Measurements from ENCODE around the gene PSMB5.
"Not testable (repeated sequence)": the region's sequence is repeated elsewhere in the genome, so short reads cannot be mapped to it uniquely, and the experiment has no call there.

PSMB5 gene

DNA sequence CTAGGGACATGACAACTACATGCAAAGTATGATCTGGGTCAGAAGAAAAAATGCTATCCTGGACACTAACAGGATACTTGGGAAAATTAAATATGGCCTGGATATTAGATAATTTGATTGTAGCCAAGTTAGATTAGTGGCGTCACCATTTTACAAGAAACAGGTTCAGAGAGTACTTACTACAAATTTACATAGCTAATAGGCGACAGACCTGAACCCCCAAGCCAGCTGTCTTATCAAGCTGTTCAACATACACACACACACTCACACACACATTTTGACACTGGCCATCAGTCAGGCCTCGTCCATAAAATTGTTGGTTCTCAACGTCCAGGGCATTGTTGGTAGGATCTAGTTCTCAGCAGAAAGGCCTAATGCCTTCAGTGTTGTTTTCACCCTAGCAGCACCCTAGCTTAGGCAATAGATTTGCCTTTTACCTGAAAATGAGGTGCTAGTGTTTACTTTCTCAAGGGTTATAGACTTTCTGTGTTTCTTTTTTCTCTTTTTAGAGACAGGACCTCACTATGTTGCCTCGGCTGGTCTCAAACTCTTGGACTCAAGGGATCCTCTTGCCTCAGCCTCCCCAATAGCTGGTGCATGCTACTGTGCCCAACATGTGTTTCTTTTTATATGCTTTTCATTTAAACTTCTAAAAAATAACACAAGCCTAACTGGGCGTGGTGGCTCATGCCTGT is 21.5 kb downstream of the PSMB5 start:
- DNase-seq = no peak

DNA sequence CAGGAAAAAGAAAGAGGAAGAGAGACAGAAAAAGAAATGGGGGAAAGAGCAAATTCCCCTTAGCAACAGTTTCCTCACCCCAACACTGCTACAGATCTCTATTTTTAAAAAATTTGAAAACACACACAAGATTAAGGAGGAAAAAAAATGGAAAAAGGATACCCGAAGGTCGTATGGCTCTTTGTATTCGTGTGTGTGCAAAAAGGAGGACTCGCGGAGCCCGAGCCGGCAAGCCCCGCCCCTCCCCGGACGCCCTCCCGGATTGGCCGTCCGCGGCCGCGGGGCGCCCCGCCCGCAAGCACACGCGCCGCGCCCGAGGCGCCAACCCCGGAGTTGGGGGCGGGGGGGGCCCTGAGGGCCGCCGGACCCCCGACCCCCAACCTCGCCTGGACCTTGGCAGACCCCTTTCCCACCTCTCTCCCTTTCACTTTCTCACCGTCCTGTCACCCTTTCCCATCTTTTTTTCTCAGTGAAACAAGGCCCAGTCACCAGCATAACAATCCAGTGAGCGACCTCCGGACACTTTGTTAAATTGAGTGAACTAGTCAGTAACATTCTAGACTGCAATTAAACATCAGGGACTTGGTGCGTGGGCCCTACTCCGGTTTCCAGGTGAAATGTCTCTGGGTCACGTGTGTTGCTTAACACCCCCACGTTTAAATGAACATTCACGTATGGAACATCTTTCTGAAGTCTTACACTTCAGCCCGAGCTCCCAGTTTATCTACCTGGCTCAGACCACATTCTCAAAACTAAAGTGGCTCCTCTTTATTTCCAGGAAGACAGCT is 24.6 kb downstream of the PSMB5 start, which contains the start of gene C14orf93:
Gene C14orf93 (minus strand): TSS at position 205 of the 788 bp plus-strand sequence. CDS start 11,120 bp downstream, outside the sequence.
- DNase-seq = peak; percentile 92

DNA sequence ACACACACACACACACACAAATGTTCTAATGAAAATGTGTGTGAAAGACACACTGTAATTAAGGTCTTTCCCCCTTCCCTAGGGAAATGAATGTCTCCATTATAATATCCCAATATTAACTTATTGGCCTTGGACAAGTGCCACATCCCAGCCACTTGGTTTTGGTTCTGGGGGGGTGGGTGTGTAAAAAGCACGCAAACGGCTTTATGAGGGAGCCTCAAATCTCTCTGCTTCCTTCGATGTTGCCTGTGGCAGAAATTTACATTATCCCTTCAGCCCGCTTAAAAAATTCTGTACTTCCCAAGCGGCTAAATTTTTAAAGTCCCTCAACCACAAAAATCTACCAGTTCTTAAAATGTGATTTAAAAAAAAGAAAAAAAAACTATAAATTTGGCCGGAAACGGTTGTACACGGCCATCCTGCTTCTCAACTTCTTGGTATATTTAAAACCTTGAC is 25.2 kb downstream of the PSMB5 start:
- DNase-seq = no peak

DNA sequence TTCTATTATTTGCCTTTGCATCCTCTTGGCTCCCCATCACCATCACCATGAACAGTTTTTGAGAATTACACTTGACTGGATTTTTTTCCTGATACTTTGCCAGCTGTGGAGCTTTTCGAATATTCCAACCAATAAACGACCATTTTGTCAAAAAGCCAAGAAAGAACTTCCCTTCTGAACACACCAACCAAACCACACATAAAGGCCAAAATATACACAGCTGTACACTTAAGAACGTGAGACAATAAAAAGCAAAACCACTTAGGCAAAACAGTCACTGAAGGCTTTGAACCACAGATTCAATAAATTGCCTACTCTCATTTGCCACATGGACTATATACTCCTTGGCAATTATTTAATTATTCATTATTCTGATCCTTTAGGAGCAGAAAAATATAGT is 25.9 kb downstream of the PSMB5 start:
- DNase-seq = peak; percentile 56

DNA sequence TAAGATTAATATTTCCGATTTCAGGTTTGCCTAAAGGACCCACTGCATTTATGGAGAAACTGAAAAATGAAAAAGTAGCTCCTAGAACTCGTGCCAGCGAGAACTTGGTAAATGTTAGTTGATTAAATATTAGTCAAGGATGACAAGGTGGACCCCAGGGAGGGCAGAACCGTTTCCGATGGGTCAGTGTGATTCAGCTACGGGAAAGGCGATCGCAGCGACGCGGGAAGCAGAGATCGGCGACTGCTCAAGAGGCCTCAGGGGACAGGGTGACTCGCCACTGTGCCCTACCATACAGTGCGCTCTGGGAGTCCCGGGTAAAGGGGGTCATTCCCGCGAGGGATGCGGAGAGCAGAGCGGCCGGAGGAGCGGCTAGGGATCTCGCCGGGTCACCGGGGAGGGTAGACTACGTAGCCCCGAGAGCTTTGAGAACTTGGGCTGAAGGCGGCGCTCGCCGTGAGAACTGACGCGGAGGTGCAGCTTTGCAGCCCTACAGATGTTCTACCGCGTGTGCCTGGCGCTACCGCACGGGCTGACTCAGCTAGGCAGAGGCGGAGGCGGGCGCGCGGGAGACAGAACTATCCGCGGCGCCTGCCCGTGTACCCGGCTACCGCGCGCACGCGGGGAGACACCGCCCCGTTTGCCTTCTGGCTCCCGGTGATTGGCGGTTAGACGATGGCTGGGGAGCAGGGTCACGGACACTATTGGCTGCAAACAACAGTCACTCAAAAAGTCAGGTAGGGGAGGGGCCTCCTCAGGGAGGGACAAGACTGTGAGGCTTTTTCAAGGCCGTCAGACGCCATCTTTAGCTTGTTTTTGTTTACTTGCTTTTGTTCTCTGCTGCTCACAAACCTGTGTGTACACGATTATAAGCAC is 27.9 kb downstream of the PSMB5 start:
- peak; percentile 99 for DNase-seq

DNA sequence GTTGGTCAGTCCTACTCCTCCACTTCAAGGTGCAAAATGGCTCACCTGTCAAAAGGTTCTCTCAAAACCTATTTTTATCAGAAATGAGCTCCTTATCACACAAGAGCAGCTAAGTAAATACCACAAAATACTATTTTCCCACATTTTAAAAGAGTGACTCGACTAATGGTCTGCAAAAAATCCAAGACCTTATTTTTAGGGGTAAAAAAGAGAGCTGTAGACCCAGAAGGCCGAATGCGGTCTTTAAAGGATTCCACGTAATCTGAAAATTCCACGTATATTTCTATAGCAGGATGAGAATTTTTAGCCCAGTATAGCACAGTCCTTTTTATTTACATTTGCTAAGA is 28.5 kb downstream of the PSMB5 start:
- no peak for DNase-seq

DNA sequence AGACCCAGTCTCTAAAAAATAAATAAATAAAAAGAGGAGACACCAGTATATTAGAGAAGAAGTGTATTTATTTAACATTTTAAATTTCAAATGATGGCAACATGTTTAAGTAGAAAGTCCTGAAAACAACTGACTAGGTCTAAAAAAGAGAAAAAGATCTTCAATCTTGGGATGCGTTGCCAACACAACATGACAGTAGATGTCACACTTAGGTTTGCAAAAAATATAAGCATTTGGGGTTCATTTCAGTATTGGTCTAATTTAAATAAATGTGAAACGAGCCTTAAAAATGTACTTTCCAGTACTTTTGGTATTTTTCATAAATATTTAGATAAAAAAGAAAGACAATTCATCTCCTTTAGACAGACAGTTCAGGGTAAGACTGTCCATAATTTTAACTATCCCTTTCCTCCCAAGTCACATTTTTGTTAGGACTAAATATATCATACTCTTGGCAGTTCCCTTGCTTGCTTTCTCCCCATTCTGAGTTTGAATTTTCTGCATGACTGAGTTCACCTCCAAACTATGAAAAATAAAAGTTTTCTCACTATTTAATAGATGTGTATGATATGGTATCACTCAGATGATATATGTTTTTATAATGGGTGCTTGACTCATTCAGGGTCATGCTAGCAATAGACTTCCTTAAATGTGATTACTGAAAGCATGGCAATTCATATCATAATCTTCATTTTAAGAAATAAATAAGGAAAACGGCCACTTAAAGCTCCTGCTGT is 29.1 kb downstream of the PSMB5 start:
- peak; percentile 40 for DNase-seq

DNA sequence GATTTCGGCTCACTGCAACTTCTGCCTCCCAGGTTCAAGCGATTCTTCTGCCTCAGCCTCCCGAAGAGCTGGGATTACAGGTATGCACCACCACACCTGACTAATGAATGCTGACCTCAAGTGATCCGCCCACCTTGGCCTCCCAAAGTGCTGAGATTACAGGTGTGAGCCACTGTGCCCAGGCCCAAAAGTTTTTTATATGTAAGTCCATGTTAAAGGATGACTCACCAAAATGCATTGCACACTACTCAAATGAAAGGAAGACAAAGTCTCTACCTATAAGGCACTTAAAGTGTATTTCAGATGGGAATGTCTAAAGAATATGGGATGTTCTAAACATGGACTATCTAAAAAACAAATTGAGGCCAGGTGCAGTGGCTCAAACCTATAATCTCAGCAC is 30.4 kb downstream of the PSMB5 start:
- DNase-seq = not testable (repeated sequence)

DNA sequence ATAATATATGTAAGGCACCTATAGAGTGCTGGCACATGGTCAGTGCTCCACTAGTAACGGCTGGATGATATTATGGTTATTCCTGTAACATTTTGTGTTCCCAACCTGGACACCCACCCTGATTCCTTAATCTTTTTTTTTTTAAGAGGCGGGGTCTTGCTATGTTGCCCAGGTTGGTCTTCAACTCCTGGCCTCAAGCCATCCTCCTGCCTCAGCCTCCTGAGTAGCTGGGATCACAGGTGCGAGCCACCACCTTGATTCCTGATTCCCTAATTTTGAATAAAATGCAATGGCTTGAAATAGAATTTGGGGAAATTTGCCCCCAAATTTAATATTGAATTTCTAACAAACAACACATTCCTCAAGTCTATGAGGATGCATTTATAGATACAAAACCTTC is 32.1 kb downstream of the PSMB5 start:
- no peak for DNase-seq

DNA sequence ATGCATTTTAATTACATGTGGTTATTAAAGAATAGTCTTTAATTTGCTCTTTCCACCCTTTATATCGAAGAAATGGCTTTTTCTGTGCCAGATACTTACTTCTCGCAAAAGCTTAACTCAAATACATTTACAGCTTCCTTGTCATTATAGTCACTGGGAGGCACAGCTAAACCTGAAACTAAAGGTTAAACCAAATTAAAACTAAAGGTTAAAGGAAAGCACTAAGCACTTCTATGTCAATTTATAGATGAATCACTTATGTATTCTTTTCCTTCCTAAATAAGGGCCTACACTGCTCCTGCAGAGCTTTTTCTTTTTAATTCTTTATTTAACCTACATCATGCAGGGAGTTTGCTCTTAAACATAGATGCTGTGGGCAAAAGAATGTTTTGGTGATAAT is 33.8 kb downstream of the PSMB5 start:
- no peak for DNase-seq

DNA sequence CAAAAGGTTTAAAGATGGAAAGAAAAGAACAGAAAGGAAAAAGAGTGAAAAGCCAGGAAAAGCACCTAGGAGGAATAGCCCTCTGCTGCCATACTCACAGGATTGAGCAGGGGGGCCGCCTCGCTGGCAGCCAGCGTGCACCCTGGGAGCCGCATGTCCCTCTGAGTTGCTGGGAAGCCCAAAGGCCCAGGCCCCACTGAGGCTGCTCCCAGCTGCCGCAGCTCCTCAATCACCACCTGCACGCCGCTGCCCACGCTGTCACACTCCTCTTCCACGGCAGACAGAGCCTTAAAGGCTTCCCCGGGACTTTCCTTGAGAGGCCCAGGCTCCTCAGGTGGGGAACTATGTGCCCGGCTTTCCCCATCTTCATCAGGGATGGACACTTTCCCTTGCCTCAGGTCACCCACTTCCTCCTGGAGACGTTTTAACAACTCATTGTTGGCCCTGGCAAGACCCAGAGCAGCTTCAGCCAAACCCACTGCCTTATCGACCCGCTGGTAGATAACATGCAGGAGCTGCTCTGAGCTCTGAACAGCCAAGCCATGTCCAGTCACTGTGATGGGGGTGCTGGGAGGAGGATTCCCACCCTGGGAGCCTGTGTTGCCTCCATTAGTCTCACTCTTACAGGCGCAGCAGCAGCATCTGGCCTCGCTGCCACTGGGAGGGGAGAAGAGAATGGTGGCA is 36.2 kb downstream of the PSMB5 start:
- no peak for DNase-seq

DNA sequence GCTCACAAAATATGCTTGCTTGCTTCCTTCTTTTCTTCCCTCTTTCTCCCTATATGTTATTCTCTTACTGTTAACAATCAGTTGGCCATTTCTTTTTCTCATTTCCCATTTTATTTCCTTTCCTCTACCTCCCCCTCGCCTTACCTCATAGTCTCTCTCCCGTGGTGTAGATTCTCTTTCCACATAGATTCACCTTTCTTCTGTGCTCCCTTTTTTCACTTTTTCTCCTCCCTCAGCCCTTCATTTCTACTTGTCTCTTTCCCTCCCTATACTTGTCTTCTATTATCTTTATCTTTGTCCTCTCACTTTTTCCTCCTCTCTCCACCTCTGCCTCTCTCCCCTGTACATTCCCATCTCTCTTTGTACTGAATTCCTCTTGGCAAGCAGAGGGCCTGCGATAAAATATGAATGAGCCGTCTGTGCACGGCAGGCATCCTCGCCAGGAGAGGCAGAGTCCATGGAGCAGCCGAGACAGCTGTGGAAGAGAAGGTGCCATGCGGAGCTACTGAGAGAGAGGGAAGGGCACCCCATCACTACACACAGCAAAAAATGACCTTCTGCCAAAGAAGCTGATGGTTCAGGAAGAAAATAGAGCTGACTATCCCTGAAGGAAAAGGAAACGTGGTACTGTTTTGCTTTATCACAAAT is 36.9 kb downstream of the PSMB5 start:
- DNase-seq = no peak

DNA sequence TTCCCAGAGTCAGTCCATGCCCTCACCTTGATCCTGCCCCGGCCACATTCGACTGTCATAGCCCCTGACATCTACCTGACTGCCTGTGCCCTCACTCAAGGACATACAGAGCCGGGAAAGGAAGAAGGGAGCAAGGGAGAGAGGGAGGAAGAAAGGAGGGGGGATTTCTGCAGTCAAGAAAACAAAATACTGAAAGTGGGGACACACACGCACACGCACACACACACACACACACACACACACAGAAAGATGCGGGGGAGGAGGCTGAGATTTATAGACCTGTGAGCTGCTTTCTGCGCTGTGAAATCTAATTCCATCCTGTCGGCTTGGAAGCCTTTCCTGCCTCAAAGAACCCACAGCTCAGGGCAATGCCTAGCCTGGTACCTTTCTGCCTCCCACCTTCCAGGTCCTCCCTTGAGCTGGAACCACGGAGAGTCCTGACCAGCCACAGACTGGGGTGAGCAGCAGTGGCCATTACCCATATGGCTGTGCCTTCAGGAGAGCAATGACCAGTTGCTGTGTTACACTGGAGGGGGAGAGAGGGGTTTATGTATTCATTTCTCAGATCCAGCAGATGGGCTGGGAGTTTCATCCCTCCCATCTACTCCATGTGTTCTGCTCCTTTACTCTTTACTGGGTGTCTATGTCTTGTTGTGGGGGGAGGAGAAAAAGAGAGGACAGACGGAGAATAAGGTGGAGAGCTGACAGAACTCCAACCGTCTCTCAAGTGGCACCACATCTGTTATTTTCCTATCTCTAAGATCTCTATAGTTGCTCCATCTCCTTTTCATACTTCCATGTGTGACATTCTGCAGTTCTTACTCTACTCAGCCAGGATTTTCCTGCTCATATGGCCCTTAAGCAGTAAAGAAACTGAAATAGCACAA is 37.7 kb downstream of the PSMB5 start:
- DNase-seq = no peak

DNA sequence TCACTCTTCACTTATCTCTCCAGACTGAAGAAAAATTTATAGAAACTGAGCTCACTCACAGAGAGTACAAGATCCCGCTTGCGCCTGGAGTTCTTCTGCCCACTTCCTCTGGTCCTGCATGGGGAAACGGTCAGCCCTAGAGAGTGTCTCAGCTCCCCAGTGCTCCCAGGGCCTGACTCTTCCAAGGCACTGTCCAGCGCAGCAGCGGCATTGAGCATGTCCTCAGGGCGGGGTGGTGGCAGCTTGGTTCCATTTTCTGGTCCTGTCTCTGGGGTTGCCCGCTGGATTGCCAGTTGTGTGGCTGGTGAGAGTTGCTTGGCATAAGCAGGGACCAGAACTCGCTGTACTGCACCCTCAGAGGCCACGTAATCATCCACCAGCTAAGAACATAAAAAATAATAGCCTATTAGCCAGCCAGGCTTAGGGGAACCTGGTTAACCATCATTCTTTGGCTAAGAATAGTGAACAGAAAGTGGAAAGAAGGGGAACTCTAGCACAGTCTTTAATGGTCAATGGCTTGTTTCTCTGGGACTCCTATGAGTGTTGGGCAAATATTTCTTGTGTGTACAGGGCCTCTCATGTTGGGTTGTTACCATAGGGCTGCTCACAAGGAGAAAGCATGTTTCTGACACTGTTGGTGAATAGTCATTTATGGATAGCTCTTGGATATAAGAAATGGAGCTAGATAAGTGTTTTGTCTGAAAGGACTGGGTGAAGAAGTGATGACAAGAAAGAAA is 38.6 kb downstream of the PSMB5 start:
- no peak for DNase-seq

DNA sequence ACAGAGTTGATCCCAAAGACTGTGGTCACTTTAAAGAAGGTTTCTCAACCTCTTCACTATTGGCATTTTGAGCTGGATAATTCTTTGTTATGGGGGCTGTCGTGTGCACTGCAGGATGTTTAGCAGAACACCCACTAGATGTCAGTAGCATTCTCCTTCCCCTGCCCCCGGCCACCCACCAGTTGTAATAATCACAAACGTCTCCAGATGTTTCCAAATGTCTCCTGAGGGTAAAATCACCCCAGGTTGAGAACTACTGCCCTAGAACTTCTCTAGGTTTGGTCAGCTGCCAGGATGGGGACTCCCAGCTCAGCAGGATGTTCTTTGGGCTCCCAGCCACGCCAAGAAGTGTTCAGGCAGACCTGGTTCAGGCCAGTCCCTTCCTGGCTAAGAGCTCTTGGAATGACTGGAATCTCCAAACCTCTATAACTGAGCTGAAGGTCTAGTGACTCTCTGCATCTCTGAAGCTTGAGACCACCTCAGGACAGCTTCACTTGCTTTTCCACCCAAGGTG is 39.9 kb downstream of the PSMB5 start:
- DNase-seq = peak; percentile 81

DNA sequence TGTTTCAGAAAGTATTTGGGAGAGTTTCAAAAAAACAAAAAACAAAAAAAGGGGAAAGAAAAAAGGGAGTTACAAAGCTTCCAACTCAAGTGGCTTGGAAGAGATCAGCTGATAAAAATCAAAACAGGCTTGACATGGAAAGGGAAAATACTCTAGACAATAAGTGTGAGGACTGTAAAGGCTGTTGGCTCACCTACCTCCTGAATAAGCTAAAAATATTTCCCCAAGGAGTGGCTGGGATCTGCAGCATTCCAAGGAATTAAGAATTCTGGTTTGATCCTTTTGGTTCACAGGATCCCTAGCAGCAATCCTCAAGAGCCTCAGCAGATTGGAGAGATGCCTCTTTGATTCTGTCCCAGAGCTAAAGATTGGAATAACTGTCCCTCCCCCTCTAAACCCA is 41.2 kb downstream of the PSMB5 start:
- DNase-seq = no peak

DNA sequence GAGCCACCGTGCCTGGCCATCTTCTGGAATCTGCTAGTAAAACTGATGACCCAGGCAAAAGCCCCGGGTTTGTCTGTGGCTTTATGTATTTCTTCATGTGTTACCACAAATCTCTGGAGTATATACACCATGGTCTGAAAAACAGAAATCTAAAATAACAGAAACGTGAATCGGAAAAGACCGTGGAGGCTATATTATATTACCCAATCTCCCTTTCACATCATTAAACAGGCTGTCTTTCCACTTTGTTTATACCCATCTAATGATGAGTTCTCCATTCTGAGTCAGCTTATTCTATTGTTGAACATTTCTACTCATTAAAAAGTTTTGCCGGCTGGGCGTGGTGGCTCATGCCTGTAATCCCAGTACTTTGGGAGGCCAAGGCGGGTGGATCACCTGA is 42.8 kb downstream of the PSMB5 start:
- no peak for DNase-seq

DNA sequence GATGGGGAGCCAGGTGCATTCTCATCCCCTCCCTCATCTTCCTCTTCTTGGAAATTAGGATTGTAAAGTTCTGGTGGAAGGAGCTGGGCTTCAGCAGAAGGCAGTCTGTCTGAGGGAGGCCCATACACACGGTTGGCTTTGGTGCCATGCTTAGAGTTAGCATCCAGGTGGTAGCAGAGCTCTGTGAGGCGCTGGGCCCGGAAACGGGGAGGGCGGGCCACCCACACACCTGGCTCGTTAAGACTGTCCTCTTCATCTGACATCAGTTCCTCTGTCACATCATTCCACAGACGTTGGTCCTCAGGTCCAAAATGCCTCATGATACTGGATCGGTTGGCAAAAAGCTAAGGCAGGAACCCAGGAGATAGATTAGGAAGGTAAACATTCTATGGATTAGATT is 47.4 kb downstream of the PSMB5 start:
- DNase-seq = no peak

DNA sequence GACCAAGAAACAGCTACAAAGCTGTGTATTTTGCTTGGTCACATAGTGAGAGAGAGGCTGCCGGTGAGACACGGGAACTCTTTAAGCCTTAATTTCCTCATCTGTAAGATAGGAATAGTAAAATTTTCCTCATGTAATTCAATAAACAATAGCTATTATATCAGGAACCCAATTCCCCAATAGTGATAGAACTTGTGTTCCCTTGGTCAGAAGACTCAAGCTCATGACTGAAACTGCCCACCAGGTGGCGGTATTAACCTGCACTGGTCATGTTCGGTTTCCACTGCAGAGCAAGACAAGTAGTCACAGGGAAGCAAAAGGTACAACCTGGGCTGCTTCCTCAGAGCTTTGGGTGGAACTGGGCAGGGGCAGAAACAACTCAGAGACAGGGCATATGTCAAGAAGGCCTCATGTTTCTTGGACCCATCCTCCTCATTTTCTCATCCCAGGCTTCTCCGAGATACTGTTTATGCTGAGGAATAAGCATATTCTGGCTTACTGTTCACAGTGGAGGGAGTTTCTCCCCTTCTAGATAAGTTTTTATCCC is 48.1 kb downstream of the PSMB5 start:
- DNase-seq = peak; percentile 93

All from hematopoietic multipotent progenitor cell treated with erythropoietin and hydrocortisone succinate and interleukin-3 and kit ligand, for 4 days (in vitro differentiated cells).